DMS 273 (cell line): ENCODE measurements around the gene HLA-G.
A peak's percentile ranks its signal among the peaks of the same experiment; 100 is the strongest.
"Not testable (repeated sequence)": the region's sequence is repeated elsewhere in the genome, so short reads cannot be mapped to it uniquely, and the experiment has no call there.

ENCODE experiments used
- DNase-seq: peaks from one replicate; lab custom pipeline; 2025; ENCODE audit not compliant: unreplicated experiment; lab: John Stamatoyannopoulos, UW

Gene HLA-G

GRCh38 chr6:29865631-29866030 lies 38.0 kb downstream of the HLA-G start:
- no peak for DNase-seq

- DNase-seq = peak; percentile 27
Observed at GRCh38 chr6:29870104-29870503, 42.5 kb downstream of the HLA-G start.

- DNase-seq = peak; percentile 77
Observed at GRCh38 chr6:29872791-29873190, 45.2 kb downstream of the HLA-G start.

GRCh38 chr6:29875257-29875656 lies 47.6 kb downstream of the HLA-G start:
- no peak for DNase-seq

- DNase-seq = not testable (repeated sequence)
Observed at GRCh38 chr6:29875734-29876133, 48.1 kb downstream of the HLA-G start.
